ENCODE measurements around the gene RGS21.

RGS21 gene

GRCh38 chr1:192378276-192378675 lies 61.5 kb downstream of the RGS21 start:
- Histone ChIP-seq H3K4me3 (ENCODE audit: low read depth, low read length) (no peak overlapping the region), H3K27ac (ENCODE audit: low read depth, low read length) (no peak overlapping the region), H3K36me3 (ENCODE audit: control insufficient read depth, insufficient read depth, low read length) (no peaks in the 10 kb centered on the region), H3K9me3 (ENCODE audit: control insufficient read depth, insufficient read depth, low read depth, low read length) (no peaks in the 10 kb centered on the region), H3K27me3 (ENCODE audit: control insufficient read depth, insufficient read depth, low read length) (no peaks in the 10 kb centered on the region), H3K4me1 (ENCODE audit: control insufficient read depth, insufficient read depth, low read length) (no peaks in the 10 kb centered on the region), H3K9ac (ENCODE audit: low read length) (no peak overlapping the region)

GRCh38 chr1:192378878-192379277 lies 62.1 kb downstream of the RGS21 start:
- no peaks in the 10 kb centered on the region for H3K4me1 ChIP-seq (ENCODE audit: control insufficient read depth, insufficient read depth, low read length)
- H3K36me3 ChIP-seq (ENCODE audit: control insufficient read depth, insufficient read depth, low read length), result no peaks in the 10 kb centered on the region
- no peak overlapping the region for H3K27ac ChIP-seq (ENCODE audit: low read depth, low read length)
- no peaks in the 10 kb centered on the region for H3K27me3 ChIP-seq (ENCODE audit: control insufficient read depth, insufficient read depth, low read length)
- H3K9ac ChIP-seq (ENCODE audit: low read length), result no peak overlapping the region
- H3K4me3 ChIP-seq (ENCODE audit: low read depth, low read length), result no peak overlapping the region
- no peaks in the 10 kb centered on the region for H3K9me3 ChIP-seq (ENCODE audit: control insufficient read depth, insufficient read depth, low read depth, low read length)

GRCh38 chr1:192379554-192379953 lies 62.8 kb downstream of the RGS21 start:
- peaks cover under 1% of the 10 kb centered on the region; the same call in 1 of the 2 replicates for H3K9me3 ChIP-seq (ENCODE audit: control insufficient read depth, insufficient read depth, low read depth, low read length)
- no peak overlapping the region for H3K27ac ChIP-seq (ENCODE audit: low read depth, low read length)
- no peaks in the 10 kb centered on the region for H3K36me3 ChIP-seq (ENCODE audit: control insufficient read depth, insufficient read depth, low read length)
- H3K4me1 ChIP-seq (ENCODE audit: control insufficient read depth, insufficient read depth, low read length), result no peaks in the 10 kb centered on the region
- no peak overlapping the region for H3K4me3 ChIP-seq (ENCODE audit: low read depth, low read length)
- H3K9ac ChIP-seq (ENCODE audit: low read length), result no peak overlapping the region
- no peaks in the 10 kb centered on the region for H3K27me3 ChIP-seq (ENCODE audit: control insufficient read depth, insufficient read depth, low read length)

- H3K9me3 ChIP-seq (ENCODE audit: control insufficient read depth, insufficient read depth, low read depth, low read length), result peaks cover 3% of the 10 kb centered on the region; the same call in 1 of the 2 replicates
Measured at GRCh38 chr1:192382758-192383157, 66.0 kb downstream of the RGS21 start.

GRCh38 chr1:192386051-192386650 lies 69.4 kb downstream of the RGS21 start:
- no peaks in the 10 kb centered on the region for H3K27me3 ChIP-seq (ENCODE audit: control insufficient read depth, insufficient read depth, low read length)
- no peak overlapping the region for H3K4me3 ChIP-seq (ENCODE audit: low read depth, low read length)
- H3K9me3 ChIP-seq (ENCODE audit: control insufficient read depth, insufficient read depth, low read depth, low read length), result peaks cover 3% of the 10 kb centered on the region; the same call in 1 of the 2 replicates
- no peak overlapping the region for H3K27ac ChIP-seq (ENCODE audit: low read depth, low read length)
- H3K36me3 ChIP-seq (ENCODE audit: control insufficient read depth, insufficient read depth, low read length), result no peaks in the 10 kb centered on the region
- H3K4me1 ChIP-seq (ENCODE audit: control insufficient read depth, insufficient read depth, low read length), result no peaks in the 10 kb centered on the region
- no peak overlapping the region for H3K9ac ChIP-seq (ENCODE audit: low read length)

More at GRCh38 chr1:192382758-192383157, 66.0 kb downstream of the RGS21 start:
- H3K4me1 ChIP-seq (ENCODE audit: control insufficient read depth, insufficient read depth, low read length), result no peaks in the 10 kb centered on the region
- H3K27ac ChIP-seq (ENCODE audit: low read depth, low read length), result no peak overlapping the region
- no peak overlapping the region for H3K9ac ChIP-seq (ENCODE audit: low read length)
- no peaks in the 10 kb centered on the region for H3K36me3 ChIP-seq (ENCODE audit: control insufficient read depth, insufficient read depth, low read length)
- H3K4me3 ChIP-seq (ENCODE audit: low read depth, low read length), result no peak overlapping the region
- H3K27me3 ChIP-seq (ENCODE audit: control insufficient read depth, insufficient read depth, low read length), result no peaks in the 10 kb centered on the region

- no peak overlapping the region for H3K27ac ChIP-seq (ENCODE audit: low read depth, low read length)
- H3K9ac ChIP-seq (ENCODE audit: low read length), result no peak overlapping the region
- no peaks in the 10 kb centered on the region for H3K9me3 ChIP-seq (ENCODE audit: control insufficient read depth, insufficient read depth, low read depth, low read length)
- no peaks in the 10 kb centered on the region for H3K27me3 ChIP-seq (ENCODE audit: control insufficient read depth, insufficient read depth, low read length)
- H3K36me3 ChIP-seq (ENCODE audit: control insufficient read depth, insufficient read depth, low read length), result no peaks in the 10 kb centered on the region
- H3K4me3 ChIP-seq (ENCODE audit: low read depth, low read length), result no peak overlapping the region
- H3K4me1 ChIP-seq (ENCODE audit: control insufficient read depth, insufficient read depth, low read length), result no peaks in the 10 kb centered on the region
Measured at GRCh38 chr1:192395211-192395610, 78.4 kb downstream of the RGS21 start.

- Histone ChIP-seq H3K4me1 (ENCODE audit: control insufficient read depth, insufficient read depth, low read length) (no peaks in the 10 kb centered on the region), H3K36me3 (ENCODE audit: control insufficient read depth, insufficient read depth, low read length) (no peaks in the 10 kb centered on the region), H3K9ac (ENCODE audit: low read length) (no peak overlapping the region), H3K27me3 (ENCODE audit: control insufficient read depth, insufficient read depth, low read length) (no peaks in the 10 kb centered on the region), H3K9me3 (ENCODE audit: control insufficient read depth, insufficient read depth, low read depth, low read length) (no peaks in the 10 kb centered on the region), H3K27ac (ENCODE audit: low read depth, low read length) (no peak overlapping the region), H3K4me3 (ENCODE audit: low read depth, low read length) (no peak overlapping the region)
Measured at GRCh38 chr1:192395895-192396294, 79.1 kb downstream of the RGS21 start.

- Histone ChIP-seq H3K9ac (ENCODE audit: low read length) (no peak overlapping the region), H3K4me1 (ENCODE audit: control insufficient read depth, insufficient read depth, low read length) (no peaks in the 10 kb centered on the region), H3K9me3 (ENCODE audit: control insufficient read depth, insufficient read depth, low read depth, low read length) (no peaks in the 10 kb centered on the region), H3K27me3 (ENCODE audit: control insufficient read depth, insufficient read depth, low read length) (no peaks in the 10 kb centered on the region), H3K27ac (ENCODE audit: low read depth, low read length) (no peak overlapping the region), H3K36me3 (ENCODE audit: control insufficient read depth, insufficient read depth, low read length) (no peaks in the 10 kb centered on the region), H3K4me3 (ENCODE audit: low read depth, low read length) (no peak overlapping the region)
Measured at GRCh38 chr1:192399161-192399560, 82.4 kb downstream of the RGS21 start.

GRCh38 chr1:192401825-192402224 lies 85.0 kb downstream of the RGS21 start:
- no peak overlapping the region for H3K9ac ChIP-seq (ENCODE audit: low read length)
- no peaks in the 10 kb centered on the region for H3K9me3 ChIP-seq (ENCODE audit: control insufficient read depth, insufficient read depth, low read depth, low read length)
- no peaks in the 10 kb centered on the region for H3K27me3 ChIP-seq (ENCODE audit: control insufficient read depth, insufficient read depth, low read length)
- no peak overlapping the region for H3K4me3 ChIP-seq (ENCODE audit: low read depth, low read length)
- no peaks in the 10 kb centered on the region for H3K4me1 ChIP-seq (ENCODE audit: control insufficient read depth, insufficient read depth, low read length)
- H3K27ac ChIP-seq (ENCODE audit: low read depth, low read length), result no peak overlapping the region
- no peaks in the 10 kb centered on the region for H3K36me3 ChIP-seq (ENCODE audit: control insufficient read depth, insufficient read depth, low read length)

GRCh38 chr1:192402571-192402970 lies 85.8 kb downstream of the RGS21 start:
- H3K4me3 ChIP-seq (ENCODE audit: low read depth, low read length), result no peak overlapping the region
- H3K27ac ChIP-seq (ENCODE audit: low read depth, low read length), result no peak overlapping the region
- no peak overlapping the region for H3K9ac ChIP-seq (ENCODE audit: low read length)
- H3K36me3 ChIP-seq (ENCODE audit: control insufficient read depth, insufficient read depth, low read length), result no peaks in the 10 kb centered on the region
- H3K27me3 ChIP-seq (ENCODE audit: control insufficient read depth, insufficient read depth, low read length), result no peaks in the 10 kb centered on the region
- no peaks in the 10 kb centered on the region for H3K9me3 ChIP-seq (ENCODE audit: control insufficient read depth, insufficient read depth, low read depth, low read length)
- no peaks in the 10 kb centered on the region for H3K4me1 ChIP-seq (ENCODE audit: control insufficient read depth, insufficient read depth, low read length)

- no peaks in the 10 kb centered on the region for H3K9me3 ChIP-seq (ENCODE audit: control insufficient read depth, insufficient read depth, low read depth, low read length)
- no peak overlapping the region for H3K27ac ChIP-seq (ENCODE audit: low read depth, low read length)
- H3K4me1 ChIP-seq (ENCODE audit: control insufficient read depth, insufficient read depth, low read length), result no peaks in the 10 kb centered on the region
- no peaks in the 10 kb centered on the region for H3K27me3 ChIP-seq (ENCODE audit: control insufficient read depth, insufficient read depth, low read length)
- H3K4me3 ChIP-seq (ENCODE audit: low read depth, low read length), result no peak overlapping the region
- no peaks in the 10 kb centered on the region for H3K36me3 ChIP-seq (ENCODE audit: control insufficient read depth, insufficient read depth, low read length)
- no peak overlapping the region for H3K9ac ChIP-seq (ENCODE audit: low read length)
Measured at GRCh38 chr1:192407206-192407605, 90.4 kb downstream of the RGS21 start.

Data from HUES6 (cell line).